Middle frontal gyrus (tissue), 1 donor: ENCODE data around the gene NYAP2.

Experiments used
- DNase-seq: peaks from one replicate; pipeline ENCODE4 v3.0.0-alpha.2; 2015; ENCODE audit warnings: low spot score; ENCODE audit errors: extremely low spot score

NYAP2 gene

GRCh38 chr2:225697936-225698335 is 298.4 kb downstream of the NYAP2 start:
- no peak for DNase-seq
